A549 treated with Hydrocortisone at 1 μM for 4 hours (cell line): ENCODE measurements around the gene VSTM2L. TPM values are rescaled to one million over a fixed set of nuclear protein-coding genes. Genes with fewer than 3 reads are reported as not detected.

Experiments used
- total RNA-seq: library from RNA; stranded (reverse); fragments of 200-300 nt; extraction: Qiagen RNA extraction; gene quantifications from 5 replicates; pipeline ENCODE4 v1.2.3, GENCODE V29; 2022

Gene VSTM2L
- 18.5 to 30.4 TPM (median 21.4 TPM) in 5 replicates for total RNA-seq

GRCh38 chr20:37902504-37903313 is at the start of gene VSTM2L:
TSS of gene VSTM2L (plus strand) at chr20:37903127. CDS start at chr20:37903351, 224 bp downstream.

Other genes starting within 250 kb of the VSTM2L start
- 59.6 to 69.7 TPM (median 63.8 TPM) in 5 replicates for gene CTNNBL1, start 209.1 kb upstream of the VSTM2L start, total RNA-seq
- gene TTI1, start 130.3 kb downstream of the VSTM2L start, total RNA-seq = 21.0 to 25.0 TPM (median 22.3 TPM) in 5 replicates
- gene RPRD1B, start 130.6 kb downstream of the VSTM2L start, total RNA-seq = 29.9 to 30.8 TPM (median 30.2 TPM) in 5 replicates